MM.1S (cell line): ENCODE results near the gene TMEM132D.

Experiments used
- DNase-seq: peaks from one replicate; pipeline ENCODE4 v3.0.0-alpha.2; 2015
- H2AFZ ChIP-seq: fragments of 300-600 bp; sonication (generic); 2 replicates; pipeline ENCODE4 v1.6.0; 2016; ENCODE audit warnings: antibody characterized with exemption, low read length
- H3F3A ChIP-seq: fragments of 300-600 bp; sonication (generic); 2 replicates; pipeline ENCODE4 v1.6.1; 2016; ENCODE audit warnings: mild to moderate bottlenecking, antibody characterized with exemption, low read length, moderate library complexity, mixed read lengths; ENCODE audit not compliant: insufficient read depth
- H3K27ac ChIP-seq: fragments of 300-600 bp; sonication (generic); 2 replicates; pipeline ENCODE4 v1.5.1; 2016; ENCODE audit warnings: mild to moderate bottlenecking, low read length
- H3K27me3 ChIP-seq: fragments of 300-600 bp; sonication (generic); replicated peaks from 2 replicates; pipeline ENCODE4 v1.6.0; 2016; ENCODE audit warnings: low read length; ENCODE audit not compliant: insufficient read depth
- H3K36me3 ChIP-seq: fragments of 300-600 bp; sonication (generic); replicated peaks from 2 replicates; pipeline ENCODE4 v1.6.1; 2016; ENCODE audit warnings: mild to moderate bottlenecking, low read length, mixed read lengths; ENCODE audit not compliant: insufficient read depth
- H3K4me1 ChIP-seq: fragments of 300-600 bp; sonication (generic); 2 replicates; pipeline ENCODE4 v1.6.1; 2016; ENCODE audit warnings: low read length, mixed read lengths
- H3K4me2 ChIP-seq: fragments of 300-600 bp; sonication (generic); 2 replicates; pipeline ENCODE4 v1.6.0; 2016; ENCODE audit warnings: low read depth, low read length
- H3K4me3 ChIP-seq: fragments of 300-600 bp; sonication (generic); 2 replicates; pipeline ENCODE4 v1.5.1; 2016; ENCODE audit warnings: low read length, mixed read lengths
- H3K79me2 ChIP-seq: fragments of 300-600 bp; sonication (generic); 2 replicates; pipeline ENCODE4 v1.6.1; 2016; ENCODE audit warnings: mixed run types, low read length, mixed read lengths
- H3K9ac ChIP-seq: fragments of 300-600 bp; sonication (generic); 2 replicates; pipeline ENCODE4 v1.6.1; 2016; ENCODE audit warnings: low read length, mixed read lengths
- H3K9me2 ChIP-seq: fragments of 300-600 bp; sonication (generic); replicated peaks from 2 replicates; pipeline ENCODE4 v1.6.1; 2016; ENCODE audit warnings: mild to moderate bottlenecking, low read length, mixed read lengths; ENCODE audit not compliant: insufficient read depth
- H3K9me3 ChIP-seq: fragments of 300-600 bp; sonication (generic); replicated peaks from 2 replicates; pipeline ENCODE4 v1.6.1; 2016; ENCODE audit warnings: mild to moderate bottlenecking, low read length, mixed read lengths; ENCODE audit not compliant: insufficient read depth
- H4K20me1 ChIP-seq: fragments of 300-600 bp; sonication (generic); 2 replicates; pipeline ENCODE4 v1.6.1; 2016; ENCODE audit warnings: mild to moderate bottlenecking, low read length, moderate library complexity, mixed read lengths; ENCODE audit not compliant: insufficient read depth
- CTCF ChIP-seq: fragments of 300-600 bp; sonication (generic); IDR thresholded peaks from 2 replicates; pipeline ENCODE4 v1.5.1; 2016; ENCODE audit warnings: antibody characterized with exemption, low read length, mixed read lengths
- EZH2 ChIP-seq: fragments of 300-600 bp; sonication (generic); optimal IDR thresholded peaks from 2 replicates; pipeline ENCODE3; 2017; ENCODE audit warnings: low read depth, mild to moderate bottlenecking, antibody characterized with exemption, low read length, mixed read lengths
- EZH2phosphoT487 ChIP-seq: fragments of 300-600 bp; sonication (generic); IDR thresholded peaks from 2 replicates; pipeline ENCODE4 v1.6.1; 2018; ENCODE audit warnings: antibody characterized with exemption, low read length

The TMEM132D gene

GRCh38 chr12:129750421-129750820, 153.4 kb downstream of the TMEM132D start:
- H3K9me2 ChIP-seq, result no peaks in the 10 kb centered on the region
- H3K9me3 ChIP-seq, result no peaks in the 10 kb centered on the region
- H3K36me3 ChIP-seq, result no peaks in the 10 kb centered on the region
- no peak overlapping the region for H3K4me2 ChIP-seq
- H4K20me1 ChIP-seq, result no peaks in the 10 kb centered on the region
- H3K27ac ChIP-seq, result no peak overlapping the region
- DNase-seq, result no peak
- H3K4me3 ChIP-seq, result no peak overlapping the region
- H3F3A ChIP-seq, result no peaks in the 10 kb centered on the region
- H3K27me3 ChIP-seq, result no peaks in the 10 kb centered on the region
- H3K9ac ChIP-seq, result no peak overlapping the region
- H3K4me1 ChIP-seq, result no peaks in the 10 kb centered on the region
- no peak overlapping the region for H2AFZ ChIP-seq
- no peaks in the 10 kb centered on the region for H3K79me2 ChIP-seq
- TF ChIP-seq EZH2 (no peak), EZH2phosphoT487 (no peak), CTCF (no peak)

- Histone ChIP-seq H3K9ac (no peak overlapping the region), H3K4me2 (no peak overlapping the region), H3K36me3 (no peaks in the 10 kb centered on the region), H3F3A (no peaks in the 10 kb centered on the region), H3K27me3 (no peaks in the 10 kb centered on the region), H4K20me1 (no peaks in the 10 kb centered on the region), H3K4me1 (no peaks in the 10 kb centered on the region), H3K27ac (no peak overlapping the region), H2AFZ (no peak overlapping the region), H3K9me2 (no peaks in the 10 kb centered on the region), H3K9me3 (no peaks in the 10 kb centered on the region), H3K79me2 (no peaks in the 10 kb centered on the region), H3K4me3 (no peak overlapping the region)
- DNase-seq, result no peak
- TF ChIP-seq CTCF (no peak), EZH2phosphoT487 (no peak), EZH2 (no peak)
Observed at GRCh38 chr12:129746318-129746717, 157.5 kb downstream of the TMEM132D start.

GRCh38 chr12:129729170-129729569, 174.7 kb downstream of the TMEM132D start:
- TF ChIP-seq EZH2 (no peak), CTCF (no peak)
- H3K4me2 ChIP-seq, result no peak overlapping the region

More at GRCh38 chr12:129729170-129729569, 174.7 kb downstream of the TMEM132D start:
- Histone ChIP-seq H3K9ac (no peak overlapping the region), H3K4me3 (no peak overlapping the region), H3K79me2 (no peaks in the 10 kb centered on the region), H3K9me2 (no peaks in the 10 kb centered on the region), H3K9me3 (no peaks in the 10 kb centered on the region), H3F3A (no peaks in the 10 kb centered on the region), H3K36me3 (no peaks in the 10 kb centered on the region), H3K27ac (no peak overlapping the region), H3K4me1 (no peaks in the 10 kb centered on the region), H2AFZ (no peak overlapping the region), H4K20me1 (no peaks in the 10 kb centered on the region), H3K27me3 (no peaks in the 10 kb centered on the region)
- no peak for DNase-seq
